SK-N-SH (cell line): ENCODE data around the gene KCNA1. TPM values are rescaled to one million over a fixed set of nuclear protein-coding genes. Genes with fewer than 3 reads are reported as not detected.

Source experiments
- CTCF ChIA-PET: fragments of 300-600, 350-600 bp; formaldehyde crosslinking; extraction: SDS; loops from one replicate; lab custom pipeline; 2021; lab: Yijun Ruan, JAX
- POLR2A ChIA-PET: fragments of 350-600 bp; sonication (Branson Sonifier 250); formaldehyde crosslinking; extraction: SDS; loops from one replicate; lab custom pipeline; 2020; ENCODE audit warnings: antibody characterized with exemption, inconsistent platforms; lab: Yijun Ruan, JAX
- DNase-seq: peaks from one replicate; pipeline ENCODE4 v3.0.0; 2012
- H2AFZ ChIP-seq: fragments of 200-600 bp; sonication (generic); 2 replicates; pipeline ENCODE4 v1.8.1; 2016; ENCODE audit warnings: antibody characterized with exemption, mild to moderate bottlenecking, low read depth
- H3F3A ChIP-seq: fragments of 200-600 bp; sonication (generic); replicated peaks from 2 replicates; pipeline ENCODE3; 2016; ENCODE audit warnings: antibody characterized with exemption, mild to moderate bottlenecking; ENCODE audit not compliant: insufficient read depth
- H3K27ac ChIP-seq, 2 experiments: fragments of 200-500 bp in 1 of 2; fragments of 200-600 bp in 1 of 2; sonication (Bioruptor generic) in 1 of 2; sonication (generic), shearing (Covaris generic) in 1 of 2; 2 replicates each; pipeline versions ENCODE4 v1.5.1 to v1.6.1; 2014 to 2016; ENCODE audit warnings: low read depth in 2 of 2, inconsistent platforms in 1 of 2, low read length in 1 of 2, mild to moderate bottlenecking in 1 of 2, mixed read lengths in 1 of 2
- H3K27me3 ChIP-seq: fragments of 200-600 bp; sonication (generic), shearing (Covaris generic); 2 replicates; pipeline ENCODE4 v1.6.1; 2016; ENCODE audit warnings: mixed run types; ENCODE audit not compliant: insufficient read depth
- H3K36me3 ChIP-seq, 2 experiments: fragments of 200-500 bp in 1 of 2; fragments of 200-600 bp in 1 of 2; sonication (Bioruptor generic) in 1 of 2; sonication (generic) in 1 of 2; replicated peaks in 1 of 2; 2 replicates each; pipeline versions ENCODE3 to v1.5.1; 2014 to 2016; ENCODE audit warnings: low read length in 1 of 2, mild to moderate bottlenecking in 1 of 2; ENCODE audit not compliant: insufficient read depth in 2 of 2, control insufficient read depth in 1 of 2
- H3K4me1 ChIP-seq, 2 experiments: fragments of 200-500 bp in 1 of 2; fragments of 200-600 bp in 1 of 2; sonication (Bioruptor generic) in 1 of 2; sonication (generic), shearing (Covaris generic) in 1 of 2; 2 replicates each; pipeline versions ENCODE4 v1.5.1 to v1.6.1; 2014 to 2016; ENCODE audit warnings: low read depth in 1 of 2, low read length in 1 of 2, mixed run types in 1 of 2; ENCODE audit not compliant: insufficient read depth in 2 of 2, control insufficient read depth in 1 of 2
- H3K4me2 ChIP-seq: fragments of 200-600 bp; sonication (generic), shearing (Covaris generic); 2 replicates; pipeline ENCODE4 v1.6.1; 2017; ENCODE audit warnings: mixed run types
- H3K4me3 ChIP-seq, 2 experiments: fragments of 200-500 bp in 1 of 2; fragments of 200-600 bp in 1 of 2; sonication (Bioruptor generic) in 1 of 2; sonication (generic), shearing (Covaris generic) in 1 of 2; 2 replicates each; pipeline versions ENCODE4 v1.5.1 to v1.8.1; 2014 to 2016; ENCODE audit warnings: low read depth in 2 of 2, inconsistent platforms in 1 of 2, low read length in 1 of 2, mild to moderate bottlenecking in 1 of 2, mixed read lengths in 1 of 2, moderate library complexity in 1 of 2
- H3K79me2 ChIP-seq: fragments of 200-600 bp; sonication (generic); 2 replicates; pipeline ENCODE4 v1.8.1; 2017; ENCODE audit warnings: mild to moderate bottlenecking; ENCODE audit not compliant: insufficient read depth
- H3K9ac ChIP-seq: fragments of 200-600 bp; sonication (generic); 2 replicates; pipeline ENCODE4 v1.6.1; 2017; ENCODE audit warnings: mixed run types
- H3K9me2 ChIP-seq: fragments of 200-600 bp; sonication (generic); 2 replicates; pipeline ENCODE4 v1.6.1; 2017; ENCODE audit warnings: mixed run types
- H3K9me3 ChIP-seq: fragments of 200-600 bp; sonication (generic); 2 replicates; pipeline ENCODE4 v1.6.1; 2017; ENCODE audit warnings: mixed run types, mild to moderate bottlenecking, moderate library complexity
- H4K20me1 ChIP-seq: fragments of 200-600 bp; sonication (generic); 2 replicates; pipeline ENCODE4 v1.6.1; 2017; ENCODE audit warnings: mild to moderate bottlenecking, mixed run types; ENCODE audit not compliant: insufficient read depth
- ELF1 ChIP-seq: IDR thresholded peaks from 2 replicates; pipeline ENCODE4 v1.4.0; 2012
- EP300 ChIP-seq, 2 experiments: IDR thresholded peaks; 2 replicates each; pipeline versions ENCODE4 v1.4.0 to v1.6.1; 2012; ENCODE audit warnings: borderline replicate concordance in 1 of 2, low read depth in 1 of 2, low read length in 1 of 2
- FOSL2 ChIP-seq: IDR thresholded peaks from 2 replicates; pipeline ENCODE4 v1.4.0; 2012; ENCODE audit warnings: low read depth, mild to moderate bottlenecking, moderate library complexity, borderline replicate concordance
- FOXJ3 ChIP-seq: sonication (generic); formaldehyde crosslinking; IDR thresholded peaks from 2 replicates; pipeline ENCODE4 v1.5.1; 2020; ENCODE audit warnings: mild to moderate bottlenecking, missing genetic modification reagents
- GATA2 ChIP-seq: sonication (generic); formaldehyde crosslinking; IDR thresholded peaks from 2 replicates; pipeline ENCODE4 v1.5.0; 2020; ENCODE audit warnings: mild to moderate bottlenecking, missing genetic modification reagents
- MAX ChIP-seq: IDR thresholded peaks from 2 replicates; pipeline ENCODE4 v1.4.0; 2012; ENCODE audit warnings: low read depth
- MEF2A ChIP-seq: IDR thresholded peaks from 2 replicates; pipeline ENCODE4 v1.4.0; 2012; ENCODE audit warnings: low read depth, borderline replicate concordance
- MXI1 ChIP-seq: IDR thresholded peaks from 2 replicates; pipeline ENCODE4 v1.6.1; 2012; ENCODE audit warnings: mild to moderate bottlenecking, low read depth, low read length, improper control_type of control experiment
- NRF1 ChIP-seq: IDR thresholded peaks from 2 replicates; pipeline ENCODE4 v1.6.1; 2012; ENCODE audit warnings: low read depth, mild to moderate bottlenecking, low read length
- POLR2AphosphoS5 ChIP-seq: IDR thresholded peaks from 2 replicates; pipeline ENCODE4 v1.6.1; 2012; ENCODE audit warnings: low read depth, low read length
- RAD21 ChIP-seq: IDR thresholded peaks from 2 replicates; pipeline ENCODE4 v1.6.1; 2012; ENCODE audit warnings: mild to moderate bottlenecking, low read length
- REST ChIP-seq: IDR thresholded peaks from 2 replicates; pipeline ENCODE4 v1.6.1; 2012; ENCODE audit warnings: mild to moderate bottlenecking, low read depth, low read length, moderate library complexity
- RXRA ChIP-seq: IDR thresholded peaks from 2 replicates; pipeline ENCODE4 v1.4.0; 2012; ENCODE audit warnings: low read depth, mild to moderate bottlenecking, borderline replicate concordance
- TCF12 ChIP-seq: IDR thresholded peaks from 2 replicates; pipeline ENCODE4 v1.4.0; 2012
- TEAD4 ChIP-seq: IDR thresholded peaks from 2 replicates; pipeline ENCODE4 v1.4.0; 2012; ENCODE audit warnings: mild to moderate bottlenecking, borderline replicate concordance; ENCODE audit not compliant: insufficient read depth
- YY1 ChIP-seq: IDR thresholded peaks from 2 replicates; pipeline ENCODE4 v1.4.0; 2012; ENCODE audit warnings: low read depth, mild to moderate bottlenecking
- ZBTB33 ChIP-seq: IDR thresholded peaks from 2 replicates; pipeline ENCODE4 v1.4.0; 2012; ENCODE audit warnings: low read depth, borderline replicate concordance
- WGBS: methylation state at CpG from one replicate; pipeline ENCODE4 v1.1.6; 2017; ENCODE audit warnings: low lambda C conversion rate; 5-methylcytosine and 5-hydroxymethylcytosine counted together
- polyA plus RNA-seq, 3 experiments: library from polyadenylated mRNA; depleted of rRNA; stranded (reverse); fragments of >200 nt; gene quantifications; 2 replicates each; pipeline ENCODE4 v1.2.3, GENCODE V29; 2012
- TF ChIP-seq, protein P1 (sequence below): fragments of 200-600 bp; sonication (generic); IDR thresholded peaks from 2 replicates; pipeline ENCODE4 v1.6.1; 2017; ENCODE audit warnings: antibody characterized with exemption, mild to moderate bottlenecking, moderate library complexity
- TF ChIP-seq, protein P2 (sequence below): IDR thresholded peaks from 2 replicates; pipeline ENCODE4 v1.4.0; 2012; ENCODE audit warnings: low read depth, borderline replicate concordance
- TF ChIP-seq, protein P3 (sequence below): fragments of 150-350 bp; IDR thresholded peaks from 2 replicates; pipeline ENCODE4 v1.6.1; 2017; ENCODE audit warnings: antibody characterized with exemption, low read length, low read depth, borderline replicate concordance

The KCNA1 gene
- polyA plus RNA-seq, 1 of the 3 experiments (the other 2 are of a cell fraction), result not detected

- no peak for TF ChIP-seq EP300 (IDR thresholded peaks at IDR 0.05; ENCODE audit: borderline replicate concordance in 1 of 2, low read depth in 1 of 2, low read length in 1 of 2)
- TF ChIP-seq ZBTB33, result no peak
- TF ChIP-seq TCF12, result no peak
These were observed 22.9 kb downstream of the KCNA1 start (continued) for GRCh38 chr12:4932576-4932975.

DNA sequence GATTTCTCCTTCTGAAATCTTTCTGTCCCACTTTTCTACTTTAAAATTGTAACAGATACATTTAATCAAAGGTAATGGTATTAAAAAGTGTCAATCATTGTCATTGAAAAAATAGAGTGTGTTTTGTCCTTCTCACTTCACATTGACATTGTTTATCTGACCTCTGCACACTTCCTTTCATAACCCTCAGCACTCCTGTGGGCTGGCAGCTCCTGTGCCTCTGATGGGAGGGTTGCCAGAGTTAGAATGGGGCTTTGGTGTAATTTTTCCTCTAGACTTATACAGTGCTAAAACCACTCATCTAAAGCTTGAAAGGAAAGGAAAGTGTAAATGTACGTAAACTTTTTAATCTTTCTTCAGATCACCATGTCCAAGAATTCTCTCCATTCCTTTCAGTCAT, 23.7 kb downstream of the KCNA1 start:
- CTCF ChIA-PET, result no interaction called here

More for the DNA sequence above, 23.7 kb downstream of the KCNA1 start:
- Histone ChIP-seq H3K4me3 (no peak overlapping the region), H3K9ac (no peak overlapping the region), H3K79me2 (no peaks in the 10 kb centered on the region), H3K9me3 (no peaks in the 10 kb centered on the region), H3K27me3 (peaks cover 63% of the 10 kb centered on the region), H3F3A (peaks cover 15% of the 10 kb centered on the region), H4K20me1 (no peaks in the 10 kb centered on the region), H3K36me3 (no peaks in the 10 kb centered on the region), H2AFZ (no peak overlapping the region), H3K27ac (no peak overlapping the region), H3K4me1 (peaks cover 0 to 5% of the 10 kb centered on the region in 2 experiments; a peak in 1 of 4 replicates), H3K4me2 (no peak overlapping the region), H3K9me2 (no peaks in the 10 kb centered on the region)
- POLR2A ChIA-PET, result no interaction called here
- no peak for DNase-seq
- WGBS, result 4% methylated on average over 1 of the region's 1 CpG
- TF ChIP-seq MAX (no peak), ZBTB33 (no peak), FOSL2 (no peak), MXI1 (no peak), MEF2A (no peak), POLR2AphosphoS5 (no peak), RAD21 (no peak), YY1 (no peak), NRF1 (no peak), FOXJ3 (CRISPR knock-in tag) (no peak), RXRA (no peak), TEAD4 (no peak), ELF1 (no peak), GATA2 (CRISPR knock-in tag) (no peak), TCF12 (no peak), REST (no peak)
- TF ChIP-seq, protein P1, sequence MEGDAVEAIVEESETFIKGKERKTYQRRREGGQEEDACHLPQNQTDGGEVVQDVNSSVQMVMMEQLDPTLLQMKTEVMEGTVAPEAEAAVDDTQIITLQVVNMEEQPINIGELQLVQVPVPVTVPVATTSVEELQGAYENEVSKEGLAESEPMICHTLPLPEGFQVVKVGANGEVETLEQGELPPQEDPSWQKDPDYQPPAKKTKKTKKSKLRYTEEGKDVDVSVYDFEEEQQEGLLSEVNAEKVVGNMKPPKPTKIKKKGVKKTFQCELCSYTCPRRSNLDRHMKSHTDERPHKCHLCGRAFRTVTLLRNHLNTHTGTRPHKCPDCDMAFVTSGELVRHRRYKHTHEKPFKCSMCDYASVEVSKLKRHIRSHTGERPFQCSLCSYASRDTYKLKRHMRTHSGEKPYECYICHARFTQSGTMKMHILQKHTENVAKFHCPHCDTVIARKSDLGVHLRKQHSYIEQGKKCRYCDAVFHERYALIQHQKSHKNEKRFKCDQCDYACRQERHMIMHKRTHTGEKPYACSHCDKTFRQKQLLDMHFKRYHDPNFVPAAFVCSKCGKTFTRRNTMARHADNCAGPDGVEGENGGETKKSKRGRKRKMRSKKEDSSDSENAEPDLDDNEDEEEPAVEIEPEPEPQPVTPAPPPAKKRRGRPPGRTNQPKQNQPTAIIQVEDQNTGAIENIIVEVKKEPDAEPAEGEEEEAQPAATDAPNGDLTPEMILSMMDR, result no peak
- TF ChIP-seq, protein P2, sequence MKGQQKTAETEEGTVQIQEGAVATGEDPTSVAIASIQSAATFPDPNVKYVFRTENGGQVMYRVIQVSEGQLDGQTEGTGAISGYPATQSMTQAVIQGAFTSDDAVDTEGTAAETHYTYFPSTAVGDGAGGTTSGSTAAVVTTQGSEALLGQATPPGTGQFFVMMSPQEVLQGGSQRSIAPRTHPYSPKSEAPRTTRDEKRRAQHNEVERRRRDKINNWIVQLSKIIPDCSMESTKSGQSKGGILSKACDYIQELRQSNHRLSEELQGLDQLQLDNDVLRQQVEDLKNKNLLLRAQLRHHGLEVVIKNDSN, result no peak
- TF ChIP-seq, protein P3, sequence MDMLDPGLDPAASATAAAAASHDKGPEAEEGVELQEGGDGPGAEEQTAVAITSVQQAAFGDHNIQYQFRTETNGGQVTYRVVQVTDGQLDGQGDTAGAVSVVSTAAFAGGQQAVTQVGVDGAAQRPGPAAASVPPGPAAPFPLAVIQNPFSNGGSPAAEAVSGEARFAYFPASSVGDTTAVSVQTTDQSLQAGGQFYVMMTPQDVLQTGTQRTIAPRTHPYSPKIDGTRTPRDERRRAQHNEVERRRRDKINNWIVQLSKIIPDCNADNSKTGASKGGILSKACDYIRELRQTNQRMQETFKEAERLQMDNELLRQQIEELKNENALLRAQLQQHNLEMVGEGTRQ, result no peak
